SK-N-MC (cell line): Measurements from ENCODE around the gene FHIT.

Experiments
- EZH2 ChIP-seq: fragments of 200-600 bp; sonication (generic); IDR thresholded peaks from one replicate; pipeline ENCODE4 v1.6.1; 2017; ENCODE audit warnings: antibody characterized with exemption
- FOXP2 ChIP-seq: optimal IDR thresholded peaks from 2 replicates; pipeline ENCODE3; 2011; ENCODE audit warnings: mild to moderate bottlenecking, moderate library complexity; ENCODE audit not compliant: insufficient read depth; ENCODE audit errors: extremely low read length, control extremely low read depth
- POLR2AphosphoS5 ChIP-seq: IDR thresholded peaks from 2 replicates; pipeline ENCODE4 v1.6.1; 2012; ENCODE audit warnings: mild to moderate bottlenecking, low read depth, low read length, borderline replicate concordance

DNA sequence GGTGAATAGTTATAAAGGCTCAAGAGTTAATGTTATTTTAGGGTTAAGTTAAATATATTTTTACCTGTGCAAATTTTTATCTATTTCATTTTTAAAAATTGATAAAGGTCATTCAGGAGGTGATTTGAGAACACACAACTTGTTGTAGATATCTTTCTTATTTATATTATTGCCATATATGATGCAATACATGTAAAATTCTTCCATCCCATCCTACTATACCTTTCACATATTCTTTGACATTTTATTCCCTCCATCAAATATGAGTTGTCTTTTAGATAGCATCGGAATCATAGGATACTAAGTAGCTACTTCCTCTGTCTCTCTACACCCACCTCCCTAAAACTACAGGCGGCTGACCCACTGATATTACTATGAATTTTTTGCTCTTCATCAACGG lies 734.1 kb downstream of the FHIT start:
- TF ChIP-seq FOXP2 = no peak
- TF ChIP-seq EZH2 = no peak
- TF ChIP-seq POLR2AphosphoS5 = no peak
